Left hindlimb (tissue), 1 donor: Measurements from ENCODE around the gene ZNF76.

Experiments
- DNase-seq: peaks from one replicate; pipeline ENCODE4 v3.0.0-alpha.2; 2018

Gene ZNF76

DNA sequence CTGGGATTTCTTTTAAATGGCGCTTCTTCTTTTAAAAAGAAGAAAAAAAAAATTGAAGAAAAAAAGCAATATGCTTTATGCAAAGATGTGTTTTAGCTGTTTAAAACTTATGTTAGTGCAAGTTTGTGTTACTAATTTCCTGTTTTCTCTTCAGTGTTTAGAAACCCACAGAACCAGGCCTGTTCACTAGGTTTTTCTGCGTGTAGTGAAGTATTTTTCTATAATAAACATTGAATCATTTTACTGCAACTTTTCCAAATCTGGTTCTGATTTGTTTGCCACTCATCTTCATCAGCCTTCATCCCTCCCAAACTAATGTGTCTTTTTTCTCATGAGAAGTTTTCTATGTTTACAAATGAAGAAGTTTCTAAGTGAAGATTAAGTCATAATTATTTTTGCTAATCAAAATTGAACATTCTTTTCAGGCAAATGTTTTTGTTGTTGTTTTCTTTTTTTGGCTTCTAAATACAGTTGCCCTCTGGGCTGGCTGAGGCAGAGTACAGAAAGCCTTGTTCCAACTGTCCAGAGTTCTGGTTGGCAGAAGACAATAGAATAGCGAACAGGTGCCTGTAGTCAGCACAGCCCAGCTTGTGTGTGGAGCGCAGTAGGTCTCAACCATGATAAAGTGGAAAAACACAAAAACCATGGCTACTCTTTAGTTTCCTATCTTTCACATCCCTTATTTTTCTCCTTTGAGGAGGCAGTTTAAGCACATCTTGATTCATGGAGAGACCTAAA, 14.5 kb downstream of the ZNF76 start:
- DNase-seq = no peak

DNA sequence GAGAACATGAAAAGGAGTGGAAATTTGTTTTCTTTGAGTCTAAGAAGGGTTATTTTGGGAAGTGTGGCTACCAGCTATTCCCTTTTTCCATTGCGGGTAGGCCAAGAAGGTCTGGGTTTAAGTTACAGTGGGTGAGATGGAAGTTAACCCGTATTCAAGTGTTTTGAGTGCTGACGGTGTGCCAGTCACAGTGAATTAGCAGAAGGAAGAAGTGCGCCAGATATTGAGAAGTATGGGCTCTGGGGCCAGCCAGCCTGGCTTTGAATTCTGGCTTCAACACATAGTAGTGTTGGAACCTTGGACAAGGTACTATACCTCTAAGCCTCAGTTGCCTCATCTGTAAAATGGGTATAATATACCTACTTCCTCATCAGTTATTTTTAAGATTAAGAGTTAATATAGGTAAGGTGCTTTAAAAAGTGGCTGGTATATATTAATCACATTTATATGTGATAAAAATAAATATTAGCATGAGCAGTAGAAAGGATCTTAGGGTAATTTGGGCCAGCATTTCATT, 16.3 kb downstream of the ZNF76 start:
- DNase-seq = peak; percentile 67

DNA sequence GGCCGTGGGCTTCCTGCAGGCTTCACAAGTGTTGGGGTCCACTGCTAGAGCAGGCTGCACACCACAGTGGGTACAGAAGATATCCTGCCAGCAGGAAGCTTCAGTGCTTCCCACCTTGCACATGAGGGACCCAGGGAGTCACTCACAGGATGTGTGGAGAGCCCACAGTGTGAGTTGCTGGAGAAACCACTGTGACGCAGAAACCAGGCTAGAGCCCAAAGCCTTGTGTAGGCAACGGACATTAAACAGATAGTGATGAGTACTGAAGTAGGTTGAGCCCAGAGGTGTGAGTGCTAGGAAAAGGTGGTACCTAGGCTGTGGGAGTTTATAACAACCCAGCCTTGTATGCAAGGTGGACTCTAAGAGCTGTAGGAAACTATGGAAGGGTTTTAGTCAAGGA, 19.2 kb downstream of the ZNF76 start:
- no peak for DNase-seq

DNA sequence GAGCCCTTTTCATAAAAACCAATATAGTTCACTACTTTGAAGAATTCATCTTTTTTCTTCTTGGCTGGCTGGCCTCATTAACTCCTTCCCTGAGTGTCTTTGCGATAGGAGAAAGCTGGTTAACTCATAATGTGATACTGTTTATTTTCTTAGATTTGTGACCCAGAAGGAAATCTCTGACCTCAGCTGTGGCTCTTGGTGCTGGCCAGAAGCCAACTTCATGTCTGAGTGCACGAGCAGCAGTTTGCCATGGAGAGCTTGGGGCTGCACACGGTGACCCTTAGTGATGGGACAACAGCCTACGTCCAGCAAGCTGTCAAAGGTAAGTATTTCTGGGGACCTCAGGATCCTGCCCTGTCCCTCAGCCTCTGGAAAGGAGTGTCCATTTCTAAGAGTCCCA, 21.4 kb downstream of the ZNF76 start:
- no peak for DNase-seq

DNA sequence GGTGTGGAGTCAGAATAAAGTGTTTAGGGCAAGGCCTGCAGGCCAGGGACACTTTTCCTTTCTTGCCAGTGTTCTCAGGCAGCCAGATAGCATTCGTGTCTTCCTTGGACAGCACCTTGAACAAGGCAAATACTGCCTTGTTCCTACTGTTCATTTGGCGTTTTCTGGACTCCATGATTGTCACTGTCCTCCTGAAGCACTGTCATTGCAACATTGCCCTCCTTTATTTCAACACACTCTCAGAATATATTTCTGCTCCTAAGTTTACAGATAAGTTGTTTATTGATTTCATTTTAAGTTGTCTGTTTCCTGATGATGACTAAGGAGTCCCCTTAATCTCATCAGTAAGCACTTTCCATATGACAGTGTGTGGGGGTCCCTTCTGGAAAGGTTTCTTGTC, 22.9 kb downstream of the ZNF76 start:
- no peak for DNase-seq

DNA sequence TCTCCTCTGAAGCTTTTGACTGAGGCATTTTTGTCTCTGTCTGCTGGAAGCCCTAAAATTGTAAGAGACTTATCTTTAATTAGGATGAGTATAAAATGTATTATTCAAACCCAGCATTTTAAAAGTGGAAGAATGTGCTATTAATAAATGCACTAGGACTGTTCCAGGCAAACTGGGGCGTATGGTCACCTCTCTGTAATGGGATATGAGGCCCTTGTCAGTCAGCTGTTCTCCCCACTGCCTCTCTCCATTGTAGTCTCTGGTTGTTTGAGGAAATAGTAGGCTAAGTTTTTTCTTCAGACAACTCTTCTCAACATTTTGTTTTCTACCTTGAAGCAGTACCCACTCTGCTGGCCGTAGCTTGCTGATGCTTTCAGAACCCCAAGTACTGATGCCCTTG, 23.8 kb downstream of the ZNF76 start:
- DNase-seq = no peak

DNA sequence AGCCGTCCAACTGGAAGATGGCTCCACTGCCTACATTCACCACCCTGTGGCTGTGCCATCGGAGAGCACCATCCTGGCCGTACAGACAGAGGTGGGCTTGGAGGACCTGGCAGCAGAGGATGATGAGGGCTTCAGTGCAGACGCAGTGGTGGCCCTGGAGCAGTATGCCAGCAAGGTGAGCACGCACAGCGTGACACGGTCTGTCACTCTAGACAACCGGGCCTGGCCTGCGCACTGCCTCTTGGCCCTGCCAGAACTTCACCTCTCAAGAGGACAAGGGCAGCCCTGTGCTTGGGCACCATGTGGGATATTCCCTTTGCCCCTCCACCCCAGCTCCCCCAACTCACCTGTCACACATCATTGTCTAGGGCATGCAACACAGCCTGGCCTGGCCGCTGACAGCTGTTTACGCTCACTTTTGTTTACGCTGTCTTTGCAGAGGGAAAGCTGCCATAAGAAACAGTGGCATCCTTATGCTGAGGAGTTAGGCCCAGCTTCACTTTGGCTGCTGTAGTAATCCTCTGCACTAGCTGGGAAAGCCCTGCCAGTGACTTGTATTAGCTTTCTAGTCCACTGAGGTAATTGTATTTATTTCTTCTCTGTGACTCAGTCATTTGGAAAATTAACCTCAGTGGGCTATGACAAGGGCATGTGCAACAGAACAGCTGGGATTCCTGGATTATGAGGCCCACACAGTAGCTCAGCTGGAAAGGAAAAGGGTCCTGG, 28.3 kb downstream of the ZNF76 start:
- no peak for DNase-seq

DNA sequence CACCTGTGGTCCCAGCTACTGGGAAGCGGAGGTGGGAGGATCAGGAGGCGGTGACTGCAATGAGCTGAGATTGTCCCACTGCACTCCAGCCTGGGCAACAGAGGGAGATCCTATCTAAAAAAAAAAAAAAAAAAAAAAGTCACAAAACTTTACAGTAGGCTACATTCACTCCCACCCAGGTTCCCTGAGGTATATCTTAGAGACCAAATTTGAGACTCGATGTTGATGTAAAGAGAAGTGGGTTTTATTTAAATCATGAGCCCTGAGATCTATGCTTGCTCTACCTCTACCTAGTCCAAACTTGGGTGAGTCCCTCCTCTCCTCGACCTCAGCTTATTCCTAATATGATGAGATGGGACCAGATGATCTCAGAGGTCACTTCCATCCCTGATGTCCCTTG, 29.3 kb downstream of the ZNF76 start:
- no peak for DNase-seq

DNA sequence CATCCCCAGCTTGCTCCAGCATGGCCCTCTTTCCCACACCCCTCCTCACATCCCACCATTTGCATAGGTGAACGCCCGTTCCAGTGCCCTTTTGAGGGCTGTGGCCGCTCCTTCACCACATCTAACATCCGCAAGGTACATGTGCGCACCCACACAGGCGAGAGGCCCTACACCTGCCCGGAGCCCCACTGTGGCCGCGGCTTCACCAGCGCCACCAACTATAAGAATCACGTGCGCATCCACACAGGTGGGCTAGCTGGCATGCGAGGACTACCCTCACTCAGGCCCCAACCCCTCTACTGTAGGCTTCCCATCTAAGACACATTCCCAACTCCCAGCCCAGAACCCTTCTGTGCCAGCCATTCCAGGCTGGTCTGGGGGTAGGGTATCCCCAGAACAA, 32.0 kb downstream of the ZNF76 start:
- DNase-seq = no peak

DNA sequence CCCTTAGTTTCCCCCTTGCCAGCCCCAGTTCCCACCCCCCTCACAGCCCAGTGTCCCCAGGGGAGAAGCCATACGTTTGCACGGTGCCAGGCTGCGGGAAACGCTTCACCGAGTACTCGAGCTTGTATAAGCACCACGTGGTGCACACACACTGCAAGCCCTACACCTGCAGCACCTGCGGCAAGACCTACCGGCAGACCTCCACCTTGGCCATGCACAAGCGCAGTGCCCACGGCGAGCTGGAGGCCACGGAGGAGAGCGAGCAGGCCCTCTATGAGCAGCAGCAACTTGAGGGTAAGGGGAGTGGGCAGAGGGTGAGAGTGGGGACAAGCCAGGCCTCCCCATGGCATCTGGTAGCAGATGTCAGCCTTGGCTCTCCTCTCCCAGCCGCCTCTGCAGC, 33.0 kb downstream of the ZNF76 start:
- no peak for DNase-seq

DNA sequence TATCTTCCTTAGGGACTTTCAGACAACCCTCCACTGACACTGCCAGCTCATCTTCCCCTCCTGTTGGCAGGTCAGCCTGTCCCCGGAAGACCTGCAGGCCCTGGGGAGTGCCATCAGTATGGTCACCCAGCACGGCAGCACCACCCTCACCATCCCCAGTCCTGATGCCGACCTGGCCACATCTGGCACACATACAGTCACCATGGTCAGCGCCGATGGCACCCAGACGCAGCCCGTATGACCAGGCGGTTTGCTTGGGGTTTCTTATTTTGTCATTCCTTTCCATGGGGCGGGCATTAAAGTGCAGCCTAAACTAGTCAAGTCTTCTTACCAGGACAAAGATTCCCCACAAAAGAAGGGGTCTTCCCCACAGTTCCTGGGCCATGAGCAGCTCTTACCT, 34.1 kb downstream of the ZNF76 start:
- DNase-seq = no peak

DNA sequence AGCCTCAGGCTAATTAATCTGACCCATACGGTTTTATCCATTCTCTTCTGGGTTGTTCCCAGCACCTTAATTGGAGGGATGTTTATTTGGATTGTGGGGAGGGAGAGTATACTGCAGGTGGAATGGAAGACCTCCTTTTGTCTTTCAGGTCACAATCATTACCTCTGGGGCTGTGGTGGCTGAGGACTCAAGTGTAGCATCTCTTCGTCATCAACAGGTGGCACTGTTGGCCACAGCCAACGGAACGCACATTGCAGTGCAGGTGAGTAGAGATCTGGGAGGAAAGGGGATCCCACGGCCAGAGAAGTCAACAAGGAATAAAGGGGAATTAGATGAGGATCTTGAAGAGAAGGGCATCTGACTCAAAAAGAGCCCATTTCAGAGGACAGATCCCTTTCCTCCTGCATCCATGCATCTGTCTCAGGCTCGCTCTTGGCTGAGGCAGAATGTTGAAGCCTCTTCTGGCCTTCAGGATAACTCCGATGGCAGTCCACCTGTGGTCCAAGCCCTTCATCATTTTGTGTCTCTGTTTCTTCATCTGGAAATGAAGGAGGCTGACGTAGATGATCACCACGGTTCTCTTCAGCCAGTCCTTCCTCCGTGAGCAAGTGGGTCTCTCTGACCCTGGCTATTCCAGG, 34.9 kb downstream of the ZNF76 start:
- no peak for DNase-seq

DNA sequence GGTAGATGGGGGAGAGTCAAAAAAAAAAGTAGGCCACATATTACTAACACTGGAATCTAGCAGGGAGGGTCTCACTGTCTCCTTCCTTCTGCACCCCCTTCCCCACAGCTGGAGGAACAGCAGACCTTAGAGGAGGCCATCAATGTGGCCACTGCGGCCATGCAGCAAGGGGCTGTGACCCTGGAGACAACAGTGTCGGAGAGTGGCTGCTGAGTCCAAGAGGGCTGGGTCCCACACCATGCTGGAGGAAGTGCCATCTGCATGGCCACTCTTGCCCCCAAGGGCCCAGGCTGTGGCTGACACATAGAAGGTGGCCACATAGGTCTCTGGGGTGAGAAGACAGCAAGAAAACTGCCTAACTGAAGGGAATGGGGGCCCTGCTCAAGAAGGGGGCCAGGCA, 35.5 kb downstream of the ZNF76 start:
- DNase-seq = no peak

DNA sequence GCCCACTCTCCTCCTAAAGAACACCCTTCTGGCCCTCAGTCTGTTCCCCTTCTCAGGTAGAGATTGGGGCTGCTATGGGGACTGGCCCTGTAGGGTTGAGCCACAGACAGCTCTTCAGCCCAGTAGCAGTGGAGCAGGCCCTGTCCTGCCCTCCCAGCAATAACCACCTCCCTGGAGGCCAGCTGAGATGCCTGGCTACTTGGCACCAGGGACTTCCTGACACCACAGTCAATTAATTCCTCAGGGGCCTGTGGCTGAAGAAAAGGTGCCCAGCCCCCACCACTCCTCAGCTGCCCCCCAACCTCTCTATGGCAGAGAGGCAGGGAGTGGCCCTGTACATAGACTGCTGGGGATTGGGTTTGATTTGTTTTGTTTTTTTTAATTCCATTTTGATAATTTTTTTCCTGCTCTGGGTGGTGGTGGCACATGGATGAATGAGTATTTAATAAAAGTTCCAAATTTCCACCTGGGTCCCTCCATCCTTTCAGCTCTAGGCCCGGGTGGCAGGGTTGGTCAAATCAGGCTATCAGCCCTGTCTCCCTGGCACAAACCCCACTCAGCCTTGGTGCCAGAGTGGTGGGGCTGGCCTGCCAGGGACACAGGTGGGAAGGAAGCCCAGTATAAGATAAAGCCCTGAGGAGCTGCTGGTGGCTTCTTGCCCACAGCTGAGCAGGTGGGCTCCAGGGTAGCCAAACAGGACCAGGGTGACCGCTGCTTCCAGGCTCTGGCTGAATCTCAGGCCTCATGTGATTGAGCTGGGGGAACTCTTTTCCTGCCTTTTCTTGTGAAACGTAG, 36.2 kb downstream of the ZNF76 start:
- no peak for DNase-seq

DNA sequence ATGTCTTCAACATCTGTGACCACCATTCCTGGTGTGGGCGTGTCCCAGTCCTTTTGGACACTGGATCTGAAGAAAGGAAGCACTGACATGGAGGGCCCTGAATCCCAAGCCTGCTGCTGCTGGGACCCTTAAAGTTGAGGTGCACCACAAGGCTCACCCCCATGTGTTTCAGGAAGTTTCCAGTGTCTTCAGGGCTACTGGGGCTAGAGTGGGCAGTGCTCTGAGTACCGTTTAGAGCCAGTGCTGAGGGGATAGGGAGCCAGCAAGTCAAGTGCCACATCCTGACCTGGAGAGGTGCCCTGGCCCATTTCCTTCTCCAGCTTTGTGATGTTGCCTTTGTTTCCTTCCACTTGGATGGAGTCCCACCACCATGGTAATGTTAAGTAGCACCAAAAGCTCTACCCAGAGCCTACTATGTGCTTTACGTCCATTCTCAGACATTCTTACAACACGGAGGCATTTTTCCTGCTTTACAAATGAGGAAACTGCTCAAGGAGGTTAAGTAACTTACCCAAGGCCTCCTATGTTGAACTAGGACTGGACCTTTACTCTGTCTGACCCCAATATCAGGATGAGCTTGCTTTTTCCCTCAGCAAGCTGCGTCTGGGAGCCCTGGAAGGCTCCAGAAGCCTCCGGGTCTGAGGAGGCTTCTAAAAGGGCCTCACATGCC, 37.5 kb downstream of the ZNF76 start:
- no peak for DNase-seq

DNA sequence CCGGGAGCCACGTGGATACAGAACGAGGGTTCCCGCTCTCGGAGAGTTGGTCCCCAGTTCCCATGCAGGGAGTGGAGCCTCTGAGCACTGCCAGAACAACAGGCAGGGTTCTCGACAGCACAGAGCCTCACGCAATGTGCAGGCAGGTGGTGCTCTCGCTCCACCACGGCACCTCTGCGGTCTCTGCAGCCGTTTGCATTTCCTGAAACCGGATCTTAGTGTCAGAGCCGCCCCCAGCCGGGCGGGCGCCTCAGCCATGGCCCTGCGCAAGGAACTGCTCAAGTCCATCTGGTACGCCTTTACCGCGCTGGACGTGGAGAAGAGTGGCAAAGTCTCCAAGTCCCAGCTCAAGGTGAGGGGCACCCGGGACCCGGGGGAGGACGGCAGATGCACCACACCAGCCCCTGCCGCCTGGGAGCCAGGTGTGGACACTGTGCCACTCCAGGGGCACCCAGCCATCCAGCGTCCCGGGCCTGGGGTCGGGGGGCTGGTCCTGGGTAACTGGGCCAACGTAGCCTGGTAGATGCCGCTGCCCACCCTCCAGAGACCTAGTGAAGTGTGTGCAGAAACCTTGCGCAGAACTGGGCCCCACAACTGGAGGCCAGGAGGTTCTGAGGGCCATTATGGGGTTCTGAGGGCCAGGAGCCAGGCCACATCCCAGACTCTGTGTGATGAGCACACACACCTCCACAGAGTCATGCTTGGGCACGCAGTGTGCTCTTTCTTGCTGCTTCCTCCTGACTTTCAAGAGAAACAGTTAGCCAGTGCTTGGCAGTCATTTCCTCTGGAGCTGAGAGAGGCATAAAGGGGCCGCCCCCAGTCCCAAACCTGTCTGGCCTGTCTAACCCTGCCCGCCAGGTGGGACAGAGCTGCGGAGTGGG, 38.3 kb downstream of the ZNF76 start, which contains the start of gene DEF6:
TSS of gene DEF6 (plus strand) at position 218 of the 881 bp plus-strand sequence. CDS start at position 257, 39 bp downstream.
- DNase-seq = peak; percentile 91

DNA sequence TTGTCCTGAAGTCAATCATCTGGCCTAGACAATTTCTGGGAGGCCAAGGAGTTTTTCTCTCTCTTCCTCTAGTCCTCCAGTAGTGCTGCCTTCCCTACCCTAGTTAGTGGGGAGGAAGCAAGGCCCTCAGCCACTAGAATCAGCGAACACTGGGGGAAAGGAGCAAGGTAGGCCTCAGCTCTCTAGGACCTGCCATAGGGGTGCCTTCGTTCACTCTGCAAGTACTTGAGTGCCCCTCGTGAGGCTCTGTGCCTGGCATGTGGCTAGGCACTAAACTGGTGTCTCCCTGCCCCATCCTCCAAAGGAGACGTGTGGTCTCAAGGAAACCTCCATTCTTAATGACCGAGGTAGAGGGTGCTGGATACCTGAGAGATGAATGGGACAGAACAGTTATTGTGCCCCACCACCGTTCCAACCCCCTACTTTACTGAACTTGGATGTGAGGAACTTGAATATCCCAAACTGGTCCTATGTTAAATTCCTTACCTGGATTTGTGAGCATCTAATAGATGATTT, 39.1 kb downstream of the ZNF76 start:
- DNase-seq = no peak

DNA sequence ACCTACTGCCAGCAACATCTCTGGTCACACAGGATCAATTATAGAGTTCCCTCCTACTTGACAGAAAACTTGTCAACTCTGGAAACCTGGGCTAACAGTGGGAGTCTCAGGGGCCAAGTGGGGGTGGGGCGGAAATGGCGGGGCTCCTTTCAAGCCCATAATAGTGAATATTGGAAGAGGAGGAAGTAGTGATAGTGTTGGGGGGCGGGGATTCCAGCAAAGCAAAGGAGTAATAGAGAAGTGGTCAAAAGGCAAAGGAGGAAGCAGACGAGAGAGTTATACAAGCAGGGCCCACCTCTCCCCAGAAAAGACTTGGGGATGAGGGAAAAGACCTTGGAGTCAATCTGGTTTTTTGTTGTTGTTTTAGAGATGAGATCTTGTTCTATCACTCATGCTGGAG, 40.1 kb downstream of the ZNF76 start:
- no peak for DNase-seq

DNA sequence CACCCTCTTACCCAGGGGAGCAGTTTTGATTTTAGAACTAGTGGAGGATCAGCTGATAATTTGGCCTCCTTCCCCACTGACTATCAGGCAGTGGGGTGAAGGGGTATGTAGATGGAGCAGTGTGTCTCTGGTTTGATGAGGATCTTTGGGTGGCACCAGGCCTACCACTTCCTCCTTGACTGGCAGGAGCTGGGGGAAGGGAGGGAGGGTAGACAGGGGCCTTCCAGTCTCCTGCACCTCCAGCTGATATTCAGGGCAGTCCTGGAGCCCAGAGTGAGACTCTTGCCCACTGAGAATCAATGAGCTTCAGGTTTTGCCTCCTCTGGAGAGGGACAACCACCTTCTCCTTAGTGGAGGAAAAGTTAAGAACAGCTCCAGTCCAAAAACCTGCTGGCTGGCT, 41.3 kb downstream of the ZNF76 start:
- DNase-seq = no peak

DNA sequence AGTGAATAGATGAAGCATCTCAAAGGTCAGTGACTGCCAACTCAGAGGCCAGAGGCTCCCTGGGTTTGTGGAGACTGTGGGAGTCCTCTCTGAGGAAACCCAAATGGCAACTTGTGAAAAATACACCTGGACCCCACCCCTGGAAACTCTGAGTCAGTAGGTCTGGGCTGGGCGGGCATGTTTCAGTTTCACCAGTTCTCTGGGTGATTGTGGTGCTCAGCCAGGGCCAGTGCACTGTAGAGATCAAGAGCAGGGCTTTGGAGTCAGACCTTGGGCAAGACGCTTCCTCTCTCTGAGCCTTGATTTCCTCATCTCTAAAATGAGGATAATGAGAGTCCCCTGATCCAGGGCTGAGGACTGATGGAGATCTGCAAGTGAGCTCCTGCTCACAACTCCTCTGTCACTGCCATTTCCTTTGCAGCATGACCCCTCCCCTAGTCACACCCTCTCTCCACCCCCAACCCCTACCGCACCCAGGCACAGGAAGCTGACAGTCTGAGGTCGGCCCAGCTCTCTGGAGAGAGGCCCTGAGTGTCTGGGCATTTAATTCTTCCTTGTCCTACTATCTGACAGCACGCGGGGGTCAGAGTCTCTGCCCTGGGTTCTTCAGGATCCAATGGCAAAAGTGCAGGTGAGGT, 43.2 kb downstream of the ZNF76 start:
- no peak for DNase-seq

DNA sequence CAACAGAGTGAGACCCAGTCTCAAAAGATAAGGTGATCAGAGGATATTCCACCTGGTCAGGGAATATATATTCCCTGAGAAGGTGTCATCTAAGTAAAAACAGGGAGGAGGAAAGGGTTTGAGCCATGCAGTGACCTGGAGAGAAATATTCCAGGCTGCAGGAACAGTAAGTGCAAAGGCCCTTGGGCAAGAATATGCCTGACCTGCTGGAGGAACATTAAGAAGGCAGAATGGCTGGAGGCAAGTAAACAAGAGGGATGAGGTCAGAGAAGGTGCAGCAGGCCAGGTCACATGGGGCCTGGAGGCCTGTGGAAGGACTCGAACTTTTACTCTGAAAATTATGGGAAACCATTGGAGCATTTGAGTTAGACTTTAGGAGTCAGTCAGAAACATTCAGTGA, 44.8 kb downstream of the ZNF76 start:
- DNase-seq = no peak
